HepG2 (cell line): Measurements from ENCODE around the gene RPUSD3. TPM values are rescaled to one million over a fixed set of nuclear protein-coding genes. Genes with fewer than 3 reads are reported as not detected.

Experiments used
- BCL6 ChIP-seq: IDR thresholded peaks from 2 replicates; pipeline ENCODE4 v1.6.1; 2016; ENCODE audit warnings: missing genetic modification reagents, missing compliant biosample characterization
- CTCF ChIP-seq: sonication (generic); formaldehyde crosslinking; IDR thresholded peaks from 2 replicates; pipeline ENCODE4 v1.5.0; 2020; ENCODE audit warnings: mild to moderate bottlenecking, missing genetic modification reagents, moderate library complexity
- IKZF1 ChIP-seq: fragments of 450-650 bp; IDR thresholded peaks from 2 replicates; pipeline ENCODE4 v1.7.1; 2016
- IKZF4 ChIP-seq: sonication (generic); formaldehyde crosslinking; IDR thresholded peaks from 2 replicates; pipeline ENCODE4 v1.5.1; 2020; ENCODE audit warnings: borderline replicate concordance, mild to moderate bottlenecking, low read depth, missing genetic modification reagents; ENCODE audit errors: not compliant biosample characterization
- KLF12 ChIP-seq: sonication (generic); formaldehyde crosslinking; IDR thresholded peaks from 2 replicates; pipeline ENCODE4 v1.4.0; 2020; ENCODE audit warnings: missing genetic modification reagents, borderline replicate concordance
- KLF9 ChIP-seq: IDR thresholded peaks from 2 replicates; pipeline ENCODE4 v1.6.1; 2016; ENCODE audit warnings: low read depth
- MTA1 ChIP-seq: sonication (generic); formaldehyde crosslinking; IDR thresholded peaks from 2 replicates; pipeline ENCODE4 v1.4.0; 2020; ENCODE audit warnings: missing genetic modification reagents, mild to moderate bottlenecking, borderline replicate concordance
- PBX3 ChIP-seq: sonication (generic); formaldehyde crosslinking; IDR thresholded peaks from 2 replicates; pipeline ENCODE4 v1.8.1; 2023; ENCODE audit warnings: missing genetic modification reagents, inconsistent platforms, borderline replicate concordance
- RBAK ChIP-seq: sonication (generic); formaldehyde crosslinking; IDR thresholded peaks from 2 replicates; pipeline ENCODE4 v1.5.1; 2020; ENCODE audit warnings: mild to moderate bottlenecking, missing genetic modification reagents
- THAP9 ChIP-seq: sonication (generic); formaldehyde crosslinking; IDR thresholded peaks from 2 replicates; pipeline ENCODE4; 2020; ENCODE audit warnings: missing genetic modification reagents, mild to moderate bottlenecking, borderline replicate concordance
- THRA ChIP-seq: sonication (generic); formaldehyde crosslinking; IDR thresholded peaks from 2 replicates; pipeline ENCODE4 v1.4.0; 2020; ENCODE audit warnings: missing genetic modification reagents, borderline replicate concordance
- YY1 ChIP-seq: IDR thresholded peaks from 2 replicates; pipeline ENCODE4 v1.6.1; 2011; ENCODE audit warnings: low read length, low read depth, moderate library complexity, mild to moderate bottlenecking; ENCODE audit not compliant: insufficient read depth, insufficient replicate concordance
- ZBTB4 ChIP-seq: sonication (generic); formaldehyde crosslinking; IDR thresholded peaks from 2 replicates; pipeline ENCODE4 v1.4.0; 2020; ENCODE audit warnings: missing genetic modification reagents, mild to moderate bottlenecking, borderline replicate concordance
- ZFP36L1 ChIP-seq: sonication (generic); formaldehyde crosslinking; IDR thresholded peaks from 2 replicates; pipeline ENCODE4 v1.8.0; 2022; ENCODE audit warnings: mild to moderate bottlenecking, missing genetic modification reagents, moderate library complexity
- ZNF546 ChIP-seq: sonication (generic); formaldehyde crosslinking; conservative IDR thresholded peaks from 2 replicates; pipeline ENCODE4 v1.8.1; 2023; ENCODE audit warnings: mild to moderate bottlenecking, missing genetic modification reagents
- ZNF784 ChIP-seq: sonication (generic); formaldehyde crosslinking; IDR thresholded peaks from 2 replicates; pipeline ENCODE4 v1.5.1; 2020; ENCODE audit warnings: missing genetic modification reagents, mild to moderate bottlenecking, borderline replicate concordance
- polyA plus RNA-seq, 8 experiments: library from polyadenylated mRNA; depleted of rRNA in 3 of 8; stranded (reverse) in 7 of 8; unstranded in 1 of 8; fragments of >200 nt; fragmentation: Illumina TruSeq in 4 of 8; extraction: Trizol in 4 of 8; gene quantifications; 2 replicates each; pipeline versions ENCODE4 v1.2.1 to v1.2.3, GENCODE V29; 2011 to 2016; ENCODE audit warnings: low read depth in 4 of 8, missing spikeins in 1 of 8, mixed read lengths in 1 of 8; ENCODE audit not compliant: insufficient read depth in 1 of 8
- total RNA-seq, 5 experiments: library from RNA; depleted of rRNA; stranded (reverse); fragments of >200 nt; fragmentation: Illumina TruSeq; extraction: Trizol; gene quantifications; 2 replicates each; pipeline ENCODE4 v1.2.3, GENCODE V29; 2016; ENCODE audit warnings: low read depth in 1 of 5

Gene RPUSD3
- total and polyA plus RNA-seq, 2 of the 13 experiments (the other 11 are each of a cell fraction or from before 2014, with no cell fraction given): 32.1 to 48.7 TPM

- peak; percentile 38; the same call in 1 of the 2 replicates for TF ChIP-seq THAP9 (CRISPR knock-in tag)
- TF ChIP-seq IKZF4 (CRISPR knock-in tag): no peak
- TF ChIP-seq MTA1 (CRISPR knock-in tag): peak; percentile 65; the same call in 1 of the 2 replicates
- TF ChIP-seq ZBTB4: no peak
- 0 out of 2 replicates have a peak, but pooled peaks have one; percentile 31 for TF ChIP-seq BCL6 (CRISPR knock-in tag)
- TF ChIP-seq YY1: peak; percentile 80
- TF ChIP-seq PBX3 (CRISPR knock-in tag): no peak
- no peak for TF ChIP-seq IKZF1
- peak; percentile 90 for TF ChIP-seq CTCF (CRISPR knock-in tag)
- TF ChIP-seq KLF12 (CRISPR knock-in tag): peak; percentile 72; the same call in 1 of the 2 replicates
- no peak for TF ChIP-seq RBAK (CRISPR knock-in tag)
- TF ChIP-seq THRA (CRISPR knock-in tag): peak; percentile 55
- 0 out of 2 replicates have a peak, but pooled peaks have one; percentile 12 for TF ChIP-seq KLF9 (CRISPR knock-in tag)
- no peak for TF ChIP-seq ZNF784 (CRISPR knock-in tag)
- no peak for TF ChIP-seq ZFP36L1 (CRISPR knock-in tag)
- no peak for TF ChIP-seq ZNF546
Observed at GRCh38 chr3:9862391-9863057, 18.7 kb upstream of the RPUSD3 start (continued).
